ENCODE data around the gene SH3BGRL2. TPM values are rescaled to one million over a fixed set of nuclear protein-coding genes. Genes with fewer than 3 reads are reported as not detected.
A peak's percentile ranks its signal among the peaks of the same experiment; 100 is the strongest.
"Not testable (repeated sequence)": the region's sequence is repeated elsewhere in the genome, so short reads cannot be mapped to it uniquely, and the experiment has no call there.

The SH3BGRL2 gene
- polyA plus RNA-seq, 6 donors from 2014 or later = 0.61 to 2.2 (median 1.8) TPM; not detected in 1

- DNase-seq (no peak), ATAC-seq (ENCODE audit: low read depth in 2 of 2) (no peak)
- Mint-ChIP-seq H3K9me3 (no peaks in the 10 kb centered on the region), H3K27ac (peak overlapping the region in 1 of 6 donors; percentile 64), H3K4me3 (no peak overlapping the region), H3K36me3 (no peaks in the 10 kb centered on the region), H3K4me1 (no peaks in the 10 kb centered on the region), H3K27me3 (peaks cover 1 to 32% (median 16%) of the 10 kb centered on the region in 3 donors)
These were observed 9.3 kb downstream of the SH3BGRL2 start for GRCh38 chr6:79640146-79641111.

- DNase-seq = no peak
- H3K27ac Mint-ChIP-seq = no peak overlapping the region
- no peak overlapping the region for H3K4me3 Mint-ChIP-seq
These were observed 14.9 kb downstream of the SH3BGRL2 start for GRCh38 chr6:79646006-79646405.

GRCh38 chr6:79646561-79646960 lies 15.4 kb downstream of the SH3BGRL2 start:
- no peaks in the 10 kb centered on the region for H3K36me3 Mint-ChIP-seq
- no peak for DNase-seq
- H3K4me1 Mint-ChIP-seq = no peaks in the 10 kb centered on the region
- no peaks in the 10 kb centered on the region for H3K9me3 Mint-ChIP-seq
- no peak overlapping the region for H3K4me3 Mint-ChIP-seq
- H3K27ac Mint-ChIP-seq = no peak overlapping the region
- no peak for ATAC-seq (ENCODE audit: low read depth in 2 of 2)
- H3K27me3 Mint-ChIP-seq = peaks cover 9 to 29% (median 13%) of the 10 kb centered on the region in 3 donors

More at GRCh38 chr6:79646006-79646405, 14.9 kb downstream of the SH3BGRL2 start:
- H3K27me3 Mint-ChIP-seq = peaks cover 9 to 32% (median 13%) of the 10 kb centered on the region in 3 donors
- no peaks in the 10 kb centered on the region for H3K36me3 Mint-ChIP-seq
- no peaks in the 10 kb centered on the region for H3K9me3 Mint-ChIP-seq
- ATAC-seq (ENCODE audit: low read depth in 2 of 2) = peak in 1 of 2 donors; percentile 23
- no peaks in the 10 kb centered on the region for H3K4me1 Mint-ChIP-seq

- Mint-ChIP-seq H3K4me1 (no peaks in the 10 kb centered on the region), H3K27me3 (peaks cover 9 to 24% (median 13%) of the 10 kb centered on the region in 3 donors), H3K9me3 (no peaks in the 10 kb centered on the region), H3K4me3 (no peak overlapping the region), H3K36me3 (no peaks in the 10 kb centered on the region), H3K27ac (no peak overlapping the region)
- ATAC-seq (ENCODE audit: low read depth in 2 of 2) (no peak), DNase-seq (no peak)
These were observed 16.6 kb downstream of the SH3BGRL2 start for GRCh38 chr6:79647741-79648140.

GRCh38 chr6:79648328-79648727 lies 17.2 kb downstream of the SH3BGRL2 start:
- no peak for ATAC-seq (ENCODE audit: low read depth in 2 of 2)

GRCh38 chr6:79649016-79649415 lies 17.9 kb downstream of the SH3BGRL2 start:
- Mint-ChIP-seq H3K4me3 (no peak overlapping the region), H3K27ac (no peak overlapping the region), H3K4me1 (no peaks in the 10 kb centered on the region), H3K9me3 (no peaks in the 10 kb centered on the region), H3K27me3 (peaks cover 9 to 19% (median 13%) of the 10 kb centered on the region in 3 donors), H3K36me3 (no peaks in the 10 kb centered on the region)
- DNase-seq = no peak
- ATAC-seq (ENCODE audit: low read depth in 2 of 2) = no peak

More at GRCh38 chr6:79648328-79648727, 17.2 kb downstream of the SH3BGRL2 start:
- peaks cover 9 to 19% (median 13%) of the 10 kb centered on the region in 3 donors for H3K27me3 Mint-ChIP-seq
- no peaks in the 10 kb centered on the region for H3K9me3 Mint-ChIP-seq
- H3K4me1 Mint-ChIP-seq = no peaks in the 10 kb centered on the region
- H3K4me3 Mint-ChIP-seq = no peak overlapping the region
- no peak for DNase-seq
- peak overlapping the region in 1 of 6 donors; percentile 3 for H3K27ac Mint-ChIP-seq
- H3K36me3 Mint-ChIP-seq = no peaks in the 10 kb centered on the region

GRCh38 chr6:79650950-79651349 lies 19.8 kb downstream of the SH3BGRL2 start:
- Mint-ChIP-seq H3K9me3 (no peaks in the 10 kb centered on the region), H3K27me3 (peaks cover 9 to 19% (median 13%) of the 10 kb centered on the region in 3 donors), H3K4me3 (no peak overlapping the region), H3K4me1 (no peaks in the 10 kb centered on the region), H3K27ac (no peak overlapping the region), H3K36me3 (no peaks in the 10 kb centered on the region)
- ATAC-seq (ENCODE audit: low read depth in 2 of 2) (no peak), DNase-seq (no peak)

- Mint-ChIP-seq H3K4me1 (no peaks in the 10 kb centered on the region), H3K27ac (no peak overlapping the region), H3K36me3 (no peaks in the 10 kb centered on the region), H3K9me3 (peaks cover 5 to 24% (median 11%) of the 10 kb centered on the region in 7 donors), H3K4me3 (no peak overlapping the region), H3K27me3 (peaks cover 0 to 4% (median 0%) of the 10 kb centered on the region in 3 donors)
- no peak for ATAC-seq (ENCODE audit: low read depth in 2 of 2)
- DNase-seq = no peak
These were observed 25.0 kb downstream of the SH3BGRL2 start for GRCh38 chr6:79656134-79656533.

- Mint-ChIP-seq H3K27ac (peak overlapping the region in 1 of 6 donors; percentile 7), H3K9me3 (peaks cover 5 to 25% (median 11%) of the 10 kb centered on the region in 7 donors), H3K27me3 (peaks cover 0 to 5% (median 5%) of the 10 kb centered on the region in 3 donors), H3K4me3 (no peak overlapping the region), H3K4me1 (no peaks in the 10 kb centered on the region), H3K36me3 (no peaks in the 10 kb centered on the region)
- ATAC-seq (ENCODE audit: low read depth in 2 of 2) = no peak
- no peak for DNase-seq
These were observed 26.1 kb downstream of the SH3BGRL2 start for GRCh38 chr6:79657238-79657637.

- H3K4me1 Mint-ChIP-seq; H3K27ac Mint-ChIP-seq; ATAC-seq (ENCODE audit: low read depth in 2 of 2); H3K36me3 Mint-ChIP-seq; DNase-seq; H3K4me3 Mint-ChIP-seq: not testable (repeated sequence)
- Mint-ChIP-seq H3K9me3 (peaks cover 0 to 19% (median 7%) of the 10 kb centered on the region in 7 donors), H3K27me3 (peaks cover 5 to 24% (median 11%) of the 10 kb centered on the region in 3 donors)
These were observed 32.5 kb downstream of the SH3BGRL2 start for GRCh38 chr6:79663655-79664054.

- Mint-ChIP-seq H3K36me3 (no peaks in the 10 kb centered on the region), H3K27ac (no peak overlapping the region), H3K9me3 (peaks cover 0 to 4% (median under 1%) of the 10 kb centered on the region in 7 donors), H3K27me3 (peaks cover 3 to 24% (median 11%) of the 10 kb centered on the region in 3 donors), H3K4me1 (peaks cover 0 to 1% (median 0%) of the 10 kb centered on the region in 3 donors), H3K4me3 (no peak overlapping the region)
- ATAC-seq (ENCODE audit: low read depth in 2 of 2) (no peak), DNase-seq (no peak)
These were observed 34.8 kb downstream of the SH3BGRL2 start for GRCh38 chr6:79665725-79666551.

- Mint-ChIP-seq H3K4me3 (no peak overlapping the region), H3K27me3 (peaks cover 0 to 22% (median 11%) of the 10 kb centered on the region in 3 donors), H3K4me1 (peaks cover 1 to 8% (median 2%) of the 10 kb centered on the region in 3 donors), H3K36me3 (no peaks in the 10 kb centered on the region), H3K27ac (no peak overlapping the region), H3K9me3 (peaks cover 0 to 3% (median 0%) of the 10 kb centered on the region in 7 donors)
- ATAC-seq (ENCODE audit: low read depth in 2 of 2) (no peak), DNase-seq (no peak)
These were observed 35.5 kb downstream of the SH3BGRL2 start for GRCh38 chr6:79666634-79667033.

GRCh38 chr6:79668381-79668780 lies 37.3 kb downstream of the SH3BGRL2 start:
- Mint-ChIP-seq H3K36me3 (no peaks in the 10 kb centered on the region), H3K4me1 (peaks cover 5 to 18% (median 7%) of the 10 kb centered on the region in 3 donors), H3K27me3 (peaks cover 0 to 8% (median 1%) of the 10 kb centered on the region in 3 donors), H3K9me3 (no peaks in the 10 kb centered on the region), H3K27ac (peak overlapping the region in 1 of 6 donors; percentile 33), H3K4me3 (no peak overlapping the region)
- DNase-seq (no peak), ATAC-seq (ENCODE audit: low read depth in 2 of 2) (no peak)

Measured in naive B cell (primary cell).